GM12878 (cell line): Measurements from ENCODE around the gene RAB8A.
A peak's percentile ranks its signal among the peaks of the same experiment; 100 is the strongest.

ENCODE experiments used
- BCLAF1 ChIP-seq: fragments of 450-650 bp; IDR thresholded peaks from 2 replicates; pipeline ENCODE4 v1.6.1; 2017; ENCODE audit warnings: antibody characterized with exemption, mild to moderate bottlenecking, moderate library complexity
- CTCF ChIP-seq, 3 experiments: IDR thresholded peaks in 2 of 3; conservative IDR thresholded peaks in 1 of 3; 2 replicates each; pipeline ENCODE4 v1.5.1; 2011; ENCODE audit warnings: low read depth in 3 of 3, low read length in 3 of 3, mild to moderate bottlenecking in 3 of 3, control low read depth in 2 of 3, moderate library complexity in 2 of 3, inconsistent platforms in 1 of 3, mixed read lengths in 1 of 3; ENCODE audit not compliant: control insufficient read depth in 2 of 3, insufficient read depth in 1 of 3; ENCODE audit errors: extremely low read depth in 1 of 3
- HCFC1 ChIP-seq: fragments of 150-350 bp; IDR thresholded peaks from 2 replicates; pipeline ENCODE4 v1.6.1; 2014; ENCODE audit warnings: low read length
- MLLT1 ChIP-seq: fragments of 450-650 bp; IDR thresholded peaks from 2 replicates; pipeline ENCODE4 v1.6.1; 2016; ENCODE audit warnings: mild to moderate bottlenecking
- MYC ChIP-seq: IDR thresholded peaks from 2 replicates; pipeline ENCODE4 v1.6.1; 2011; ENCODE audit warnings: mild to moderate bottlenecking, low read length, moderate library complexity, inconsistent platforms; ENCODE audit not compliant: insufficient read depth, insufficient replicate concordance, insufficient read length, severe bottlenecking
- NFYB ChIP-seq: IDR thresholded peaks from 2 replicates; pipeline ENCODE4 v1.6.1; 2011; ENCODE audit warnings: low read depth, mild to moderate bottlenecking, low read length, improper control_type of control experiment, moderate library complexity; ENCODE audit not compliant: insufficient read depth
- POLR2AphosphoS5 ChIP-seq: IDR thresholded peaks from 2 replicates; pipeline ENCODE4 v1.6.1; 2011; ENCODE audit warnings: mild to moderate bottlenecking, low read length, inconsistent platforms
- RAD21 ChIP-seq: IDR thresholded peaks from 2 replicates; pipeline ENCODE4 v1.6.1; 2011; ENCODE audit warnings: mild to moderate bottlenecking, low read depth, low read length, moderate library complexity; ENCODE audit not compliant: insufficient read depth
- SP1 ChIP-seq: IDR thresholded peaks from one replicate; pipeline ENCODE4 v1.6.1; 2011; ENCODE audit warnings: low read depth, low read length
- SRF ChIP-seq, 2 experiments: IDR thresholded peaks; 2 replicates each; pipeline ENCODE4 v1.6.1; 2011; ENCODE audit warnings: low read depth in 2 of 2, low read length in 2 of 2, mild to moderate bottlenecking in 1 of 2, moderate library complexity in 1 of 2
- TARDBP ChIP-seq: IDR thresholded peaks from 2 replicates; pipeline ENCODE4 v1.6.1; 2016; ENCODE audit warnings: borderline replicate concordance
- USF1 ChIP-seq: IDR thresholded peaks from 2 replicates; pipeline ENCODE4 v1.6.1; 2011; ENCODE audit warnings: borderline replicate concordance, low read depth, mild to moderate bottlenecking, moderate library complexity, mixed read lengths, low read length; ENCODE audit not compliant: insufficient read depth; ENCODE audit errors: extremely low read length

GRCh38 chr19:16100524-16100923 is 11.2 kb upstream of the RAB8A start:
- TF ChIP-seq POLR2AphosphoS5 (peak; percentile 72; the same call in 1 of the 2 replicates), SP1 (no peak), TARDBP (no peak), BCLAF1 (no peak), USF1 (no peak), CTCF (IDR thresholded peaks at IDR 0.05 in 2 of 3, conservative IDR thresholded peaks at IDR 0.05 in 1 of 3; ENCODE audit: control insufficient read depth in 2 of 3, extremely low read depth in 1 of 3, insufficient read depth in 1 of 3, low read depth in 3 of 3, low read length in 3 of 3) (no peak), MLLT1 (no peak), HCFC1 (no peak), MYC (no peak), NFYB (no peak), RAD21 (no peak), SRF (IDR thresholded peaks at IDR 0.05; ENCODE audit: low read depth in 2 of 2, low read length in 2 of 2) (no peak)
